NCI-H510A (cell line): ENCODE data around the gene CPXM1.
"Not testable (repeated sequence)": the region's sequence is repeated elsewhere in the genome, so short reads cannot be mapped to it uniquely, and the experiment has no call there.

Source experiments
- DNase-seq: peaks from one replicate; lab custom pipeline; 2025; lab: John Stamatoyannopoulos, UW

Gene CPXM1

DNA sequence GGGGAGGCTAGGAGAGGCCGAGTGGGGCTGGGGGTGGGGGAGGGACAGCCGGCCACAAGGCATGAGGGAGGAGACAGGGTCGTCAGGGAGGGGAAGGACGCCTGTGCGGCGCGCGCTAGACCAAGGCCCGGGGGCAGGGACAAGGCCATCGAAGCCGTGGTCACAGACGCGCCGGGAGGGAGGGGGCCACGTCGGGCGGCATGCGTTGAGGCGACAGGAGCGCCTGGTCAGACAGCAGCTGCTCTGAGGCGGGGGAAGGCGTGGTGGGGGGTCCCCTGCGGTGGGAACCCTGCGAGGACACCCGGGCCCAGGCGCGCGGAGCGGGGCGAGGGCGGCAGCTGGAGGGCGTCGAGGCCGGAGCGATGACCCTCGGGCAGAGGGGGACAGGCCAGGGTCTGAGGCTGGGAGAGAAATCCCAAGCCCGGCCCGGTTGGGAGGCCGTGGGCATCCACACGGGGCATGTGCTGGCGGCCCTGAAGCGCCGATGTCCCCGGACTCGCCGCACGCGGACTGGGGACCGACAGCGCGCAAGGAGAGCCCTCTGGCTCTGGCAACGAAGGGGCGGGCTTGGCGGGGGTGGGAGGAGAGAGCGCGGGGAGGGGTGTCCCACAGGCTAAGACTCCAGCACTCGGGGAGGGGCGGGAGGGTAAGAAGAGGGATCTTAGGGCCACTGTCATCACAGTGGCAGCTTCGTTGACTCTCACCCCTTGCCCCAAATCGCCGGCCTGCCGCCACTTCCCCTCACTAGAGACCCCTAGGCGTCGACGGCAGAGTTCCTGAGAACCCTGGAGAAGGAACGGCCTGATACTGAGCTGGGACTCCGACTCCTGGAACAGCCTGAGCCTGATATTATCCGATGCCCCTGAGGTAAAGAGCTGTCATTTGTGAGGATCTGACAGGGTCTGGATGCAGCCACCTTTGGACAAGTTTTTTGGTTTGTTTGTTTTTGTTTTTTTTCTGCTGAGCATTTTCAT is 20.8 kb upstream of the CPXM1 start:
- DNase-seq, result no peak

DNA sequence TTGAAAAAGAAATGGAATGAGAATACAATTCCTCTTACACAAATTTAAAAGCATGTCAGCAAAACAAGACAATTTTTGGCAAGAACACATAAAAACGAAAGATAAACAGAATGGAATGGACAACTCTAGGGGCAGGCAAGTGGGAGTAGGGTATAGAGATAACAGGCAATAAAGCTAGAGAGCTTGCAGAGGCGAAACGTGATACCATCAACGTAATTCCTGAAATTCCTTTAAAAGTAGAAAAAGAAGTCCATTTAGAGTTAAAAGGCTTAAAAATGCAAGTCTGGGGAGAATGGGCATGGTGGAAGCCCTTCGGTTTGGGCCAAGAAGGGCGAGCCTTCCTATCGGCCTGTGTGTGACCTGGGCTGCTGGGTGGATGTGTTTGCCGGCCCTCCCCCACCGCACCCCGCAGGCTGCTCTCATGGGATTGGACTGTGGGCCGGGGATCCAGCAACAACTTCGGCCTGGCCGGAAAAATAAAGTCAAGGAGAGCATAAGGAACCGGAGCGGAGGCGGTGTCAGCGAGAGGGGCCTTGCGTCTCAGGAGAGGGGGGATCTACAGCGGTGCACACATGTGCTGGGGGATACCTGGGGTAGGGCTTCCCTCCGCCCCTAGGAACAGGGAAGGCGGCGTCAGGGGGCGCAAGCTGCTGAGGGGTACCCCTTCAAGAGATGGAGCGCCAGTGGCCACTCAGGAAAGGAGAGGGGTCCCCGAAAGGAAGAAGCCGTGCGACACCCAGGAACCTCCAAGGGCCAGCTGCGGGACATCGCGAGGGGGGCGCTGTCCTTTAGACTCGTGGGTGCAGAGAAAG is 19.9 kb upstream of the CPXM1 start:
- DNase-seq, result no peak

DNA sequence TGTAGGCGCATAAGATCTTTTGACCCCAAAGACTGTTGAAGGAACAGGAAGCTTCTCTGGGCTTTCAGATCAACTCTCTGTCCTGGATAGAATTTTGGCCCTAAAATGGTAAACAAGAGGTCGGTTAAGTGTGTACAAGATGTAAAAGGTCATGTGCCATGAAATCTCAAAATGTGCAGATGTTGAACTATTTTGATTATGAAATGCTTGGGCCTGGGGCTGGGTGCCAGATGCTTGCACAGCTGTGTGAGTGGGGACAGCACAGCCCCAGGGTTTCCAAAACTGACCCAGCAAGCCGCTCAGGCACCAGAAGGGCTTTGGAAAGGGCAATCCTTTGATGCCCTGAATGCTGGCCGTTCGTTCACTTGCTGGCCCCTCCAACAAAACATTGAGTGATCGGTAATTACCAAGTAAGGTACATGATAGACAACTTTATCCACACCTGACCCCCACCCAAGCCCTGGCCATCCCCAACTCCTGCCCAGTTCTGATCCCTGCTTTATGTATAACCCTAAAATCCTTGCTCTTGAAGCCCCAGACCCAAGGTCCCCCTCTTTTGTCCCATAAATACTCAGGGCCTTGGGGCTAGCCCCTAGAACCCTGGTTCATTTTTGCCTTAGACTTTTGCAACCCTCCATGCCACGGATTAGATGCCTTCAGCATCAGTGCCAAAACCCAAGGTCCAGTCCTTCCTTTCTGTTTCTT is 17.6 kb upstream of the CPXM1 start:
- no peak for DNase-seq

DNA sequence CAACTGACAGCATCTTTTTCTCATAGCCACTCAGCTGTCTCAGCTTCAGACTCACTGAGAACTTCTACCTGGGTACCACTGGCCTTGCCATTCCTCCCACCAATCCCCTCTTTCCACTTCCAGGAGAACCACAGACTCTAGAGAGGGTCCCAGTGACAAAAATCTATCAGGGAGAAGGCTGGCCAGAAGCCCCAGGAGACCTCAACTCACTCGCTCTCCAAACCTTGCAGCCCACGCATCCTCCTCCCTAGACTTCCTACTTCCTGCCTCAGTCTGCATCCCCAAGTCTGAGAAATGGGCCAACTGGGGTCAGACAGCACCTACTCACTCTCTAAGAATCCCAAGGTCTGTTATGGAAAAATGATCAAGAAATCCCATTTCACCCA is 16.9 kb upstream of the CPXM1 start:
- no peak for DNase-seq

DNA sequence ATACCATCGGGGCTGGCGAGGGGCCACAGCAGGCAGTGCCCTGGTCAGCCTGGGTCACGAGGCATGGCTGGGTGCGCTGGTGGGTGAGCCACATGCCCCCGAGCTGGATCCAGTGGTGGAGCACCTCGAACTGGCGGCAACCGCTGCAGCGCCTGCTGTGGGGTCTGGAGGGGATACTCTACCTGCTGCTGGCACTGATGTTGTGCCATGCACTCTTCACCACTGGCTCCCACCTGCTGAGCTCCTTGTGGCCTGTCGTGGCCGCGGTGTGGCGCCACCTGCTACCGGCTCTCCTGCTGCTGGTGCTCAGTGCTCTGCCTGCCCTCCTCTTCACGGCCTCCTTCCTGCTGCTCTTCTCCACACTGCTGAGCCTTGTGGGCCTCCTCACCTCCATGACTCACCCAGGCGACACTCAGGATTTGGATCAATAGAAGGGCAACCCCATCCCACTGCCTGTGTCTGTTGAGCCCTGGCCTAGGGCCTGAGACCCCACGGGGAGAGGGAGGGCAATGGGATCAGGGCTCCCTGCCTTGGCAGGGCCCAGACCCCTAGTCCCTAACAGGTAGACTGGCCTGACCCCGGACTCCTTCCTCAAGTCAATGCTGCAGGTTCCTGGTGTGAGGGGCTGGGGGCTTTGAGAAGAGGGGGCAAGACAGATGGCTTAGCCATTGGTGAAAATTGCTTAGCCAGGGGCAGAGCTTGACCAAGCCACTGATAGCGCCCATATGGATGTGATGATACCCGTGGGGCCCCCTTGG is 16.3 kb upstream of the CPXM1 start:
- no peak for DNase-seq

DNA sequence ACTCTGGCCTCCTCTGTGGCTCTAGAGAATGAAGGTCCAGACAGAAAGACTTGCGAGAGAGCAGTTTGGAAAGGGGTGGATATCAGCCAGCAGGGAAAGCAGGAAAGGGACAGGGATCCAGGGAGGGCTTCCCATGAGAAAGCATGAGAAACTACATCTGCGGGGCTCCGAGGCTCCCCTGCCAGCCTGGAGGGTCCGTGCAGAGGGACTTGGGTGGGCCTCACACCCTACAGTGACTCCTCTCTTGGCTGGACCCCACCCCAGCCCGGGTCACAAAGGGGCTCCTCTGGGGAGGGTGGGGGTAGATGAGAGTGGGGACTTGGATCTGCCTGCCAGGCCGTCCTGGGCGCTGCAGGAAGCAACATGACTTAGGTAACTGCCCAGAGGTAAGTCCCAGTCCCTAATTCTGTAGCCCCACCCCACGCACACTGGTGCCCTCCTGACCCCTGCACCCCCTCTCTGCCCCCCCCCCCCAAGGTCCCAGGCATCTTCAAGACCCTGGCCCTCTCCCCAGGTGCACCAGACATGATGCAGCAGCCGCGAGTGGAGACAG is 15.7 kb upstream of the CPXM1 start, which contains the start of gene TMEM239:
Gene TMEM239, plus strand, starts transcription at position 335 of the 553 bp plus-strand sequence. Its CDS starts 191 bp downstream, at position 526.
- DNase-seq, result no peak

DNA sequence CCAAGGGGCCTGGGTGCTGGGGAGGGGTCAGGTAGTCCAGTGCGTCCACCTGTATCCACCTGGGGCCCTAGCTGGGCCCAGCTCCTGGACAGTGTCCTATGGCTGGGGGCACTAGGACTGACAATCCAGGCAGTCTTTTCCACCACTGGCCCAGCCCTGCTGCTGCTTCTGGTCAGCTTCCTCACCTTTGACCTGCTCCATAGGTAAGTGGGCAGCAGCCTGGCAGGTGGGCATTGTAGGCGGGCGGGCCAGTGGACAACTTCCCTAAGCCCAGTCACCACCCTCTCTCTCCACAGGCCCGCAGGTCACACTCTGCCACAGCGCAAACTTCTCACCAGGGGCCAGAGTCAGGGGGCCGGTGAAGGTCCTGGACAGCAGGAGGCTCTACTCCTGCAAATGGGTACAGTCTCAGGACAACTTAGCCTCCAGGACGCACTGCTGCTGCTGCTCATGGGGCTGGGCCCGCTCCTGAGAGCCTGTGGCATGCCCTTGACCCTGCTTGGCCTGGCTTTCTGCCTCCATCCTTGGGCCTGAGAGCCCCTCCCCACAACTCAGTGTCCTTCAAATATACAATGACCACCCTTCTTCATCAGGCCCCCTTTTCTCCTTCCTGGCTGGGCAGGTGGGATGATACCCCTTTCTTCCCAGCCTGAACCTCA is 14.9 kb upstream of the CPXM1 start:
- no peak for DNase-seq

DNA sequence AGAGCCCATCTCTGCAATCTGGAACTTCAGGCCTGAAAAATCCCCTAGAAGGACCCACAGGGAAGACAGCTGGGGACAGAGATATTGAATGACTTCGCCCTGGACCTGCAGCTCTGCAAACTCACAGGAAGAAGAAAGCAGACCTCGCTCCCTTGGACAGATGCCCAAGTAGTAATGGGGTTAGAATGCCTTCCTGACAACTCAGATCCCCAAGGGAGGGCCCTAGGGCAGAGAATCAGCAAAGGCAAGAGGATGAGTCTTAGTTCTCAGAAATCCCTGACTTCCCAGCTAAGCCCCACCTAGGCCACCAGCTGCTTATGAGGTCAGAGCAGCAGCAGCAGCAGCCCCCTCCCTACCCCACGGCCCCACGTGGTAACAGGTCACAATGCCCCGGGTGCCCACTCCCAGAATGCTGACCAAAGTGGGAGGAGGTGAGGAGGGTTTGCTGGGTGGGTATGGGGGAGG is 14.2 kb upstream of the CPXM1 start, which contains the start of gene C20orf141:
Gene C20orf141, plus strand, starts transcription at position 401 of the 465 bp plus-strand sequence. CDS start 198 bp downstream, outside the sequence.
- no peak for DNase-seq

DNA sequence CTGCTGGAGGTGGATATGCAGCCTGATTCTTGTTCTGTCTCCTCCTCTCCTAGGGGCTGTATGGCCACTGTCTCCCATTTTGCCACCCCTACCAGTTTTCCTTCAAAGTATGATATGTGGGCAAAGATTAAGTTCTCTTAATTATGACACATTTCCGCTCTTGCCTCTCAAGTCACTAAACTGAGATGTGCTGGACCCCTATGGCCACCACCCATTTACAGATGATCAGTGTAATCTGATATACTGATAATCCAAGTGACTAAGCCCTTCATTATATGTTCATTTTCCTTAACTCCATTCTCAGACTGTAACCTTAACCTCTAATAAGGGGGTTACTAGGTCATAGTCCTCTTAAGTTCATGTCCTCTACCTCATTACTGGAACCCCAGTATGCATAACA is 13.6 kb upstream of the CPXM1 start:
- no peak for DNase-seq

DNA sequence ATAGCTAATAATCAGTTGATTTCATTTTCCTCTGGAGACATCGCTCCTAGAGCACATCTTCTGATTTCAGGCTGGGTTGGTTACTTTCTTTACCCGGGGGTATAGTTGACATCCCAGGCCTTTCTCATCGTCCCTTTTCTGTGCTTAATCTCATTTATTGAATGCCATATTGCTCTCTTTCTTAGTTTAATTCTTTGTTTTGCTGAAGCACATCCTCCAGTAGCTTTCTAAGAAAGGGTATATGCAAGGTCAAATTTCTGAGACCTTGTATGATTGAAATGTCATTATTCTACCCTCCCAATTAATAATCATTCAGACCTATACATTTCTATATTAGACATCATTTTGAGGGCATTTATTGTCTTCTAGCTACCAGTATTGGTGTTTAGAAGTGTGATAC is 11.8 kb upstream of the CPXM1 start:
- DNase-seq, result no peak

DNA sequence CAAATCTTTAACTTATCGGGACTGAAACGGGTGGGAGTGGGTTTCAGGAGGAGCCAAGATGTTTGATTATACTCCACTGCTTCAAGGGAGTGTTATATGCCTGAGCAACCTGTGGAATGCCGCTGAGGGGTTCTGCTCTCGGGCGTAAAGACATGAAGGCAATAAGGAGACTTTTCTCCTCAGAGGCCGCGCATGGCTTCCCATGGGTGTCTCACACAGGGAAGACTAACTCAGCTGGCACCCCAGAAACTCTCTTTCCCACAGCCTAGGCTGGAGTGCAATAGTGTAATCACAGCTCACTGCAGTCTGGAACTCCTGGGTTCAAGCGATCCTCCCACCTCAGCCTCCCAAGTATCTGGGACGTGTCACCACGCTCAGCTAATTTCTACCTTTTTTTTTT is 9.3 kb upstream of the CPXM1 start:
- DNase-seq, result no peak

DNA sequence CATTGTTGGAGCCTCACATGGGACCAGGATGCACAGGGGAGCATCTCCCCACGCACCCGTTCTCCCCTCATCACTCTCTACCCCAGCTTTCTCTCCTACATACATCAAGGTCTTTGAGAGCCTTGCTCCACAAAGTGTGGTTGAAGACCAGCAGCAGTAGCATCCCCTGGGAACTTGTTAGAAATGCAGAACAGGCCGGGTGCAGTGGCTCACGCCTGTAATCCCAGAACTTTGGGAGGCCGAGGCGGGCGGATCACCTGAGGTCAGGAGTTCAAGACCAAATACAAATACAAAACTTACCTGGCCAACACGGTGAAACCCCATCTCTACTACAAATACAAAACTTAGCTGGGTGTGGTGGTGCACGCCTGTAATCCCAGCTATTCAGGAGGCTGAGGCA is 7.5 kb upstream of the CPXM1 start:
- not testable (repeated sequence) for DNase-seq

DNA sequence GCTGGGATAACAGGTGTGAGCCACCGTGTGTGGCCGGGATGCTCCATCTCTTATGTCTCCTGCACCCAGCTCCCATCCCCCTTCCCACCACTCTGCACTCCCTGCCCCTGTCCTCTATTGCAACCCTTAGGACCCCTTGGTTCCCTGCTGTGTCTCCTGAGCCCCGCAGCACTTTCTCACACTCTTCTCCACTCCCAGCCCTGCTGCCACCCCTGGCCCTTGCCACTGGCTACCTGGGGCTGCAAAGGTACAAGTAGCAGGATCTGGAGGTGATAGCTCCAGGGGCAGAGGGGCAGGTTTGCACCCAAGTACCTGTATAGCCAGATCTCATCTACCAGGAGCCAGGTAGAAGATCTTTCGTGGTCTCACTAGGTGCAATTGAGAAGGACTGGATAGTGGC is 6.6 kb upstream of the CPXM1 start:
- DNase-seq, result no peak

DNA sequence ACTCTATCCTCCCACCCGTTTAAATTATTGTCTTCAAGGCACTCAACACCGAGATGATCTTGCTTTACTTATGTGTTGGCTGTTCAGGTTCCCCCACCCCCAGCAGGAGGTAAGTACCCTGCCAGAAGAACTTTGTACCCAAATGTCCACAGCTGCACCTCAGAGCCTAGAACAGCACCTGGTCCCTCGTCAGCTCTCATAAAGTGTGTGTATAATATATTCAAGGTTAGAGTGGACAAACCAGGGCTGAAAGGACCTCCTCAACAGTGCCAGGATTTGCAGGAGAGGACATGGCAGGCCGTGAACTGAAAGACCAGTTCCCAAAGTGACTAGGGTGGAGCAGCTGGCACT is 5.9 kb upstream of the CPXM1 start:
- no peak for DNase-seq

DNA sequence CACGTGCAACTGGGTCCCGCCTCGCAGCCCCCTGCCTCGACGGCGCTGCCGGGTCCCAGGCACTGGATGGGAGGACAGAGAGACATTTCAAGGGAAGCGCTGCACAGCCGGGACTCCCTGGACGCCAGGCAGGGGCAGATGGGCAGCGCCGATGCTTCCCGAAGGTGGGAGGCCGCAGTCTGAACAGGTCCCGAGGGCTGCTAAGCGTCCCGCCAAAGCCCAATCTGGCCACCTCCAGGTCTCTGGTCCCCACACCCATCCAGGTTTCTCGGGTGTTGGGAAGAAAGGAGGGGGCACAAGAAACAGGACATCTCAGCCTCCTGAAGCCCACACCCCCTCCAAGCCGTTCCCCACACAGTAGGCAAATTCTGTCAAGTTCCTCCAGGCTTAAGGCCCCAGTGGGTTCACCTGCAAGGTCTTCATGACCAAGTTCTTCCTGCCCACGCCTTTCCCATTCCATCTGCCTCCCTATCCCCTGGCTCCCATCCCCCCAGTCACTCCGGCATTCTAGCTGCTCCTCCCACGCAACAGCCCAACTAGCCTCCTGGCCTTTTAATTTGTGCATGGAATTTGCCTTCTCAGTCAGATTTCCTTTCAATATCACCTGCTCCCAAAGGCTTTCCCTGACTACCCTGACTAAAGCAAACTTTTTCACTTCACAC is 5.4 kb upstream of the CPXM1 start:
- DNase-seq, result no peak

DNA sequence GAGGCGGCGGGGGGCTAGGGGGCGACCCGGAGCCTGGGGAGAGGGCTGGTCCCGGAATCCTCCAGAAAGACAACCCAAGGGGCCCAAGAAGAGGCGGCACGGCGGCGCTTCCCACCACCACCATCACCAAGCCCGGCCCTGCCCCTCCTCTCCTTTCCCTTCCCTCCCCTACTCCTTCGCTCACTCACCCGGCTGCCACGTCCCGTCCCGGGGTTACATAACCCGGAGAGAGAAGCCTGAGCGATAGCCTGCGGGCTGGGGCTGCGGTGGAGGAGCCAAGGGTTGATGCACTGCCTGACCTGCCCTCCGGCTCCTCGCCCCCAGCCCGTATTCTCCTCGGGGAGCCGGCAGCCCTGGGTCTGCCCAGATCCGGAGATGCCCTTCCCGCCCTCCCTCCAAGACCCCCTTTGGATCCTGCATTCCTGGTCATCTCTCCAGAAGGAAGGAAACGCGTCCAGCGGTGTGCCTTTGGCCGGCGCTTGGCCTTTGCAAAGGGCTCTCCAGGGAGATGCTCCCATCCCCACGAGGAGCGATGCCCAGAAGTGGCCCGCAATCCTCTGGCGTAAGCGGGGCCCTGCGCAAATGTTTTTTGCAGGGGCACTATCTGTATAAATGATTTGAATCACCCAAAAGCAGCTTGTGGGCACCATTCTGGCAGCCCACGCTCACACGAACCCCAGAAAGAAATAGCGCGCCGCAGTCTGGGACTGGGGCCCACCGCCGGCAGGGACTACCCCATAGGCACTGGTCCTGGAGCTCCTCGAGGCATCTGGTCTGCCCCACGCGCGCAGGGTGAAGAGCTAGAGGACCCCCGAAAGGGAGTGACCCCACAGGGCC is 4.6 kb upstream of the CPXM1 start:
- no peak for DNase-seq

DNA sequence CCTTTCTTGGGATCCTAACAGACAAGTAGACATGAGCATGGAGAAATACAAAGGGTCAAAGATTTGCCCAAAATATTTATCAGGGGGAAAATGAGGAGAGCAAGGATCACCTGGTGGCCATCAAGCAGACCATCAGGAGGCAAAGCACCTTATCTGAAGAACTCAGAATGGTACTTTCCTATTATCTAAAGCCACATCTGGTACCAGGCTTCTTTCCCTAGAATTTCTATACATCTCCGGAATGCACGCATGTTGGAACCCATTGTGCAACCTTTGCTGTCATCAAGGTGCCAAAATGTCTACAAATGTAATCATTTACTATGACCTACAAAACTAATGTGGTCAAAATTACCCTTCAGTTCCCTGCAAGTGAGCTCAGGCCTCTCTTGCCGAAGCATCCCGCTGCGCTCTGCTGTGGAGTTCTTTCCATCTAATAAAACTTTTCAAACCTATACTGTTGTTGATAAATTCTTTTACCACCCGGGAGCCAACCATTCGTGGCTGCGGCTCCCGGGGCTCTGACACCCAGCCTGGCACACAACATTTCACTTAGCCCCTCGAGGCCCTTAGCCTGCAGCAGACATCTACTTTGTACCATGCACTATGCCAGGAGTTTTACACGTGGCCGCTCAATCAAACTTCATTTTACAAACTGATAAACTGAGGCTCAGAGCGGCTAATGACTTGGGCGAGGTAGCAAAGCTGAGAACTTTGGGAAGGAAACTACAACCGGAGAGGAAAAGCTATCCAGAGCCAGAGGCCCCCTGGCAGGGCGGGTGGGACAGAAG is 3.8 kb upstream of the CPXM1 start:
- DNase-seq, result no peak

DNA sequence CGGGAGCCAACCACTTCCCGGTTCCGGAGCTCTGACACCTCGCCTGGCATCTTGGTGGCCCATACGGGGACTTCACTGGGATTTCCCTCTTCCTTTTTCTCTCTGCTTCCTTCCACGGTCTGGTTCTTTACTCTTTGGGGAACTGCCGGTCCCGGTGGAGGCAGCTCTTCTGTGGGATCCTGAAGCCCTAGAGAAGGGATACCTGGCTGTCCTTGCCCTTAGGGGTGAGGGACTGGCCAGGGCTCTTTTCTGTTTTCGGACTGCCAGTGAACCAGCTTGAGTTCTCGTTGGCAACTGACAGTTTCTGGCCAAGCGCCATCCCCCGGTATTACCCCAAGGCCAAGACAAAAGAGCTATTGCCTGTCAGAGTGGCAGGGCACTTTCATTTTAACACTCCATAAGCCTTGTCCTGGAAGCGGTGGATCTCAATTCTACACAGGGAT is 880 bp upstream of the CPXM1 start:
- DNase-seq, result no peak
